WTC11 (cell line): ENCODE measurements around the gene MED10.

Experiments used
- AFF4 ChIP-seq: sonication (generic); formaldehyde crosslinking; IDR thresholded peaks from 2 replicates; pipeline ENCODE4 v1.8.1; 2023; ENCODE audit warnings: mild to moderate bottlenecking, missing genetic modification reagents, borderline replicate concordance
- CREB1 ChIP-seq: sonication (generic); formaldehyde crosslinking; IDR thresholded peaks from 2 replicates; pipeline ENCODE4 v1.8.0; 2023; ENCODE audit warnings: mild to moderate bottlenecking, missing genetic modification reagents
- CTCF ChIP-seq: fragments of 200-600 bp; IDR thresholded peaks from 2 replicates; pipeline ENCODE4 v1.8.0; 2022; ENCODE audit warnings: antibody characterized with exemption
- ELF4 ChIP-seq: sonication (generic); formaldehyde crosslinking; IDR thresholded peaks from 2 replicates; pipeline ENCODE4 v1.8.1; 2022; ENCODE audit warnings: low read depth, mild to moderate bottlenecking, moderate library complexity, missing genetic modification reagents
- MAX ChIP-seq: sonication (generic); formaldehyde crosslinking; IDR thresholded peaks from 2 replicates; pipeline ENCODE4 v1.8.0; 2022; ENCODE audit warnings: mild to moderate bottlenecking, missing genetic modification reagents
- PRDM15 ChIP-seq: sonication (generic); formaldehyde crosslinking; IDR thresholded peaks from 2 replicates; pipeline ENCODE4 v1.8.0; 2022; ENCODE audit warnings: missing genetic modification reagents

- TF ChIP-seq ELF4 (no peak), CREB1 (CRISPR knock-in tag) (no peak), CTCF (no peak), MAX (CRISPR knock-in tag) (no peak), AFF4 (CRISPR knock-in tag) (no peak), PRDM15 (CRISPR knock-in tag) (no peak)
These were observed 18.6 kb upstream of the MED10 start for GRCh38 chr5:6396836-6397535.
